Activated gamma-delta T cell treated with Interleukin-2 at 50 U/mL for 16 hours (primary cell): Measurements from ENCODE around the gene PUSL1.
A peak's percentile ranks its signal among the peaks of the same experiment; 100 is the strongest.

ENCODE experiments used
- DNase-seq: peaks from one replicate; pipeline ENCODE4 v3.0.0-alpha.2; 2020

Gene PUSL1

GRCh38 chr1:1280782-1281481 is 27.5 kb upstream of the PUSL1 start:
- no peak for DNase-seq

- DNase-seq, result no peak
Observed at GRCh38 chr1:1281533-1282321, 26.7 kb upstream of the PUSL1 start.

DNA sequence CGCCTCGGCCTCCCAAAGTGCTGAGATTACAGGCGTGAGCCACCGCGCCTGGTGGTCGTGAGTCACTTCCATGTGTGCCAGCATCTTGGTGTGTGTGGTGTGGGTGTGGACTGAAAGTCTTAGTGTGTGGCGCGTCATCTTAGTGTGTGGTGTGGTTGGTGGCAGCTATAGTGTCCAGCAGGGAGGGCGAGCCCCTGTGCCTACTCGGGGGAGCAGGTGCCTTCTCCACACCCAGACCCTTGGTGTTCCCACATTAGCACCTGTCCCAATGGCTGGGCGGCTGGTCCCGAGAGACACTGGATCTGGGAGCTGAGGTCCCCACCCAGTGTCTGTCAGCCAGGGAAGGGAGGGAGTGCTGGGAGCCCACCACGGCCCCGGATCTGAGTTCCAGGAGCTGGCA is 25.4 kb upstream of the PUSL1 start:
- DNase-seq, result no peak

GRCh38 chr1:1283821-1284220 is 24.6 kb upstream of the PUSL1 start:
- no peak for DNase-seq

DNA sequence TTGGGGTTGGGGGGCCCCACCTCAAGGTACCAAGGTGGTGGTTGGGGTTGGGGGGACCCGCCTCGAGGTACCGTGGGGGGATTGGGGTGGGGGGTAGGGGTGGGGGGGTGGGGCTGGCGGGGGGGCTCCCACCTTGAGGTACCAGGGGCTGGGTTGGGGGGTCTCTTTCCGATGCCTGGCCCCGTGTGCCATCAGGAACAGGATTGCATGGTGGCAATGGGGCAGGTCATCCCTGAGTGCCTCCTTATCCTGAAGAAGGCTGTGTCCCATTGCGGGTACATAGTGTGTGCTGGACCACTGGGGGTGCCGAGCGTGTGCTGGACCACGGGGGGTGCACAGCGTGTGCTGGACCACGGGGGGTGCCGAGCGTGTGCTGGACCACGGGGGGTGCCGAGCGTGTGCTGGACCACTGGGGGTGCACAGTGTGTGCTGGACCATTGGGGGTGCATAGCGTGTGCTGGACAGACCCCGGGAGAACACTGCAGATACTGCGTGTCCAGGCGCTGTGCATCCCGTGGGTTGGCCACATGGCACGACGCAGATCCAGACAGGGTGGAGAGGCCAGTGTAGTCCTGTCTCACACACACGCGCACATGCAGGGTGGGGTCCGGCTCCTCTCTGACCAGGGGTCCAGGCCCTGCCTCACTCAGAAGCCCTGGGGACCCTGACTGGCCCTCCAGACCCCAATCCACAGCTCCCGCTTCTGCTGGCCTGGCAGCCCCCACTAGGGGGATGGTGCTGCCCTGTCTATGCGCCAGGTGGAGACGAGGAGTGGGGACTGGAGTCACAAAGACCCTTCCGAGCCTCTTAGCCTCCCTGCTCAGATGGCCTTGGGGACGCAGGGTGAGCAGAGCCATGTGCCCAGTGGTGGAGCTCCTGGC is 23.9 kb upstream of the PUSL1 start:
- DNase-seq, result no peak

DNA sequence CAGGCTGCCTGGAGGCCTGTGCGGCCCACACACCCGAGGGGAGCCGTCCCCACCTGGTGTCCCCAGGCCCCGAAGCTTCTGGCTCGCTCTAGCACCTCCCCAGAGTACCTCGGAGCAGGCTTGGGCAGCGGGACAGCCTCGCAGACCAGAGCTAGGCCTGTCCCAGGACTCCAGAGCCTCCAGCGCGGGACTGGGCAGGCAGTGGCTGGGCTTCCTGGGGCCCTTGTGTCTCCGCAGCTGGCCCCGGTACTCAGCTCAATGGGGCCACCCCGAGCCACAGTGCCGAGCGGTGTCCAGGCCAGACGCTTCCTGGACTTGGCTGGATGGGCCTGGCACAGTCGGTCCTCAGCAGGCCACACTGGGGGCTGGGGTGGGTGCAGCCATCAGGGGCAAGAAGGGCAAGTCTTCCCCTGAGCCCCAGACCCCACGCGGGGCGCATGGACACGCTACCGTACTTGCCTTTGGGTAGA is 23.3 kb upstream of the PUSL1 start:
- no peak for DNase-seq

- no peak for DNase-seq
Observed at GRCh38 chr1:1285611-1286311, 22.6 kb upstream of the PUSL1 start.

GRCh38 chr1:1286313-1287261 is 21.8 kb upstream of the PUSL1 start:
- DNase-seq, result no peak

GRCh38 chr1:1287288-1288110 is 20.9 kb upstream of the PUSL1 start:
- DNase-seq, result no peak

DNA sequence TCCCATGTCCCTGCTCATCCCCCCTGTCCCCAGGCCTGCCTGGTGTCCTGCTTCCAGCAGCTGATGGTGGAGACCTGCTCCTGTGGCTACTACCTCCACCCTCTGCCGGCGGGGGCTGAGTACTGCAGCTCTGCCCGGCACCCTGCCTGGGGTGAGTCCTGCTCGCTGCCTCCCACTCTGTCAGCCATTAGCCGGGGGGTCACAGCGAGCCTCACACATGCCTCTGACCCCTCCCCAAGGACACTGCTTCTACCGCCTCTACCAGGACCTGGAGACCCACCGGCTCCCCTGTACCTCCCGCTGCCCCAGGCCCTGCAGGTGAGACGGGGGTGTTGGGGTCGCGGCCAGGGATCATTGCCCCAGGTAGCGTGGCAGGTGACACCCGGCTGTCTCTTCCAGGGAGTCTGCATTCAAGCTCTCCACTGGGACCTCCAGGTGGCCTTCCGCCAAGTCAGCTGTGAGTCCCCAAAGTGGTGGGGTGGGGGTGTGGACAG is 18.1 kb upstream of the PUSL1 start:
- peak; percentile 44 for DNase-seq

DNA sequence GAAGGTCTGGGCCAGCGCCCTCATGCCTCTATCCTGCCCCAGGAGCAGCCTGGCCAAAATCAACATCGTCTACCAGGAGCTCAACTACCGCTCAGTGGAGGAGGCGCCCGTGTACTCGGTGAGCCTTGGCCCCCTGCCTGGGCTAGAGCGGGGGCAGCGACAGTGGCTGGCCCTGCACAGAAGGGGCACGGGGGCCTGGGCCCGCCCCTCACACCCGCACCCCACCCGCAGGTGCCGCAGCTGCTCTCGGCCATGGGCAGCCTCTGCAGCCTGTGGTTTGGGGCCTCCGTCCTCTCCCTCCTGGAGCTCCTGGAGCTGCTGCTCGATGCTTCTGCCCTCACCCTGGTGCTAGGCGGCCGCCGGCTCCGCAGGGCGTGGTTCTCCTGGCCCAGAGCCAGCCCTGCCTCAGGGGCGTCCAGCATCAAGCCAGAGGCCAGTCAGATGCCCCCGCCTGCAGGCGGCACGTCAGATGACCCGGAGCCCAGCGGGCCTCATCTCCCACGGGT is 17.3 kb upstream of the PUSL1 start:
- no peak for DNase-seq

GRCh38 chr1:1291548-1292441 is 16.6 kb upstream of the PUSL1 start:
- peak; percentile 60 for DNase-seq

- no peak for DNase-seq
Observed at GRCh38 chr1:1292442-1292779, 16.0 kb upstream of the PUSL1 start.

GRCh38 chr1:1292851-1293250 is 15.5 kb upstream of the PUSL1 start:
- no peak for DNase-seq

- no peak for DNase-seq
Observed at GRCh38 chr1:1293263-1294249, 14.8 kb upstream of the PUSL1 start.

GRCh38 chr1:1294250-1294890 is 14.0 kb upstream of the PUSL1 start:
- no peak for DNase-seq

- no peak for DNase-seq
Observed at GRCh38 chr1:1295154-1295923, 13.1 kb upstream of the PUSL1 start.
